Adrenal gland (tissue), 12 donors: ENCODE measurements around the gene DOCK1. TPM values are rescaled to one million over a fixed set of nuclear protein-coding genes. Genes with fewer than 3 reads are reported as not detected.

Experiments
- DNase-seq, 7 donors: peaks; one replicate each; pipeline ENCODE4 v3.0.0-alpha.2; 2019 to 2020
- H3K27ac ChIP-seq, 5 donors: fragments of 200-600 bp; sonication (generic) in 4 of 5; 1 replicate in 3 of 5; 2 replicates in 2 of 5; pipeline versions ENCODE4 v1.5.1 to v1.8.0; 2016 to 2020; ENCODE audit warnings: mild to moderate bottlenecking in 1 of 5
- H3K27me3 ChIP-seq: fragments of 200-600 bp; 2 replicates; pipeline ENCODE4 v1.8.0; 2021
- H3K36me3 ChIP-seq, 2 donors: fragments of 200-600 bp; replicated peaks in 1 of 2; 1 replicate in 1 of 2; 2 replicates in 1 of 2; pipeline versions ENCODE4 v1.5.1 to v1.8.0; 2018 to 2022
- H3K4me1 ChIP-seq, 2 donors: fragments of 200-600 bp; replicated peaks in 1 of 2; 1 replicate in 1 of 2; 2 replicates in 1 of 2; pipeline versions ENCODE4 v1.5.1 to v1.8.0; 2018 to 2021
- H3K4me3 ChIP-seq, 4 donors: fragments of 200-600 bp; sonication (generic) in 3 of 4; one replicate each; pipeline ENCODE4 v1.5.1; 2016 to 2018
- H3K9me3 ChIP-seq, 3 donors: fragments of 200-600 bp; sonication (generic) in 1 of 3; replicated peaks in 1 of 3; 1 replicate in 2 of 3; 2 replicates in 1 of 3; pipeline versions ENCODE4 v1.5.1 to v1.8.0; 2016 to 2021
- POLR2A ChIP-seq, 2 donors: fragments of 450-650 bp; IDR thresholded peaks; one replicate each; pipeline ENCODE4 v1.6.1; 2017; ENCODE audit warnings: antibody characterized with exemption in 2 of 2, mild to moderate bottlenecking in 2 of 2, moderate library complexity in 1 of 2
- WGBS, 4 donors: extraction: QIAGEN DNeasy Blood & Tissue Kit in 2 of 4; methylation state at CpG; one replicate each; pipeline versions ENCODE4 v1.1.5 to v1.1.7; 2013 to 2017; 5-methylcytosine and 5-hydroxymethylcytosine counted together
- intact Hi-C, 2 donors: fragments of 100-400 bp; cut with DNase I; formaldehyde crosslinking; loops; one replicate each; pipeline versions ENCODE4 v1.14.1 to v1.15.0; 2022 to 2023
- polyA plus RNA-seq, 3 donors: library from polyadenylated mRNA; stranded (reverse); fragments of 200-250 nt in 2 of 3; fragments of 350-450 nt in 1 of 3; fragmentation: Illumina TruSeq in 1 of 3; extraction: RNeasy Lipid Tissue Mini Kit (QIAGEN cat#74804) in 1 of 3; gene quantifications; one replicate each; pipeline ENCODE4 v1.2.3, GENCODE V29; 2013 to 2014
- total RNA-seq, 9 donors: library from RNA; depleted of rRNA in 4 of 9; stranded (reverse); fragments of >200 nt in 4 of 9; fragments of 120-200 nt in 1 of 9; fragmentation: NEBNext Ultra II Directional in 1 of 9; extraction: Animal tissue kit (Norgen Biotek cat#: 25700) in 1 of 9; gene quantifications; one replicate each; pipeline versions ENCODE4 v1.1.0 to v1.2.4, GENCODE V29; 2013 to 2023
- TF ChIP-seq, protein P1 (sequence below), 6 experiments: fragments of 450-650 bp in 4 of 6; fragments of 200-600 bp in 2 of 6; sonication (generic) in 1 of 6; IDR thresholded peaks; 1 replicate in 5 of 6; 2 replicates in 1 of 6; pipeline versions ENCODE4 v1.5.1 to v1.8.0; 2016 to 2021; ENCODE audit warnings: antibody characterized with exemption in 6 of 6, mild to moderate bottlenecking in 2 of 6, moderate library complexity in 1 of 6
- donor health status: healthy with polysubstance abuse.
- donor health status: Bipolar disorder and iron deficiency.
- donor health status: DM: yes; HTN: yes; CAD: no.
- donor health status: DM: no; HTN: no; CAD: no.
- donor health status: DM: no; HTN: no; CAD: no.
- donor health status: DM: yes; HTN: yes; CAD: no.

Gene DOCK1
- total and polyA plus RNA-seq, 12 donors, result 8.1 to 30.4 (median 21.6) TPM

DNA sequence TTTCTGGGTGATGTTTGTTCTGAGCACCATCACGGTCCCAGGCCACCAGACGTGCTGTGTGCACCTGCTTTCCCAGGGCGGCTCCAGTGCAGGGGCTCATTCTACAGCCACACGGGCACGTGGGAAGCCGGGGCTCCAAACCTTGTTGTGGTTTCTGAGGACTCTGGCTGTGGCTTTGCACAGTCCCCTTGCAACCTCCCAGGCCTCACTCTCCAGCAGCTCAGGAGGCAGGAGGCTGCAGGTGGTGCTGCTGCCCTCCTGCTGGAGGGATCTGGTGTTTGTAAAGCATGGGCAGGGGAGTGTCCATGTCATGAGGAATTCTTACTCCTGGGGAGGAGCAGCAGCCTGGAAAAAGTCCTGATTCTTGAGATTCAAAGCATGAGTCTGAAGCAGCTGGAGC, 236.9 kb downstream of the DOCK1 start:
- intact Hi-C loops, result no loop called here
- 71 to 87% (median 80%) methylated on average over 5 to 6 of the region's 6 CpGs for WGBS, 4 donors
- no peak overlapping the region for H3K27ac ChIP-seq

DNA sequence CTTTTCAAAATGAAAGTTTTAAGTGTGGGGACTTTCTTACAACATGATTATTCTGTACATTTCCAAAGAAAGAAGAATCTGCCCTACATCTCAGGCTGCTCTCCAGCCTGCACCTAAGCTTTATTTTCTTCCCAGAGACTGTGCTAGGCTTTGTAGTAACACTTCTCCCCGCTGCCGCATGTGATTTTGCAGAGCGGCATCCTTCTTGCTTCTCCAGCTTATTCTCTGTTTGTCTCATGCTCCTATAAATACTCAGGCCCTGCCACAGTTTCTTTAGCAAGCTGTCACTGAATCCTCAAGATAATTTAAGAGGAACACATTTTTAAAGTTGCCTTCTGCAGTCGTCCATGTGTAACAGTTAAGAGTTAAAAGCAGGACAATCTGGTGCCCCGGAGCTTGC, 237.6 kb downstream of the DOCK1 start:
- DNase-seq, result no peak
- 89 to 90% (median 90%) methylated on average over 5 of the region's 5 CpGs for WGBS, 4 donors
- no peaks in the 10 kb centered on the region for H3K36me3 ChIP-seq
- TF ChIP-seq POLR2A (IDR thresholded peaks at IDR 0.05), result no peak
- TF ChIP-seq, protein P1, sequence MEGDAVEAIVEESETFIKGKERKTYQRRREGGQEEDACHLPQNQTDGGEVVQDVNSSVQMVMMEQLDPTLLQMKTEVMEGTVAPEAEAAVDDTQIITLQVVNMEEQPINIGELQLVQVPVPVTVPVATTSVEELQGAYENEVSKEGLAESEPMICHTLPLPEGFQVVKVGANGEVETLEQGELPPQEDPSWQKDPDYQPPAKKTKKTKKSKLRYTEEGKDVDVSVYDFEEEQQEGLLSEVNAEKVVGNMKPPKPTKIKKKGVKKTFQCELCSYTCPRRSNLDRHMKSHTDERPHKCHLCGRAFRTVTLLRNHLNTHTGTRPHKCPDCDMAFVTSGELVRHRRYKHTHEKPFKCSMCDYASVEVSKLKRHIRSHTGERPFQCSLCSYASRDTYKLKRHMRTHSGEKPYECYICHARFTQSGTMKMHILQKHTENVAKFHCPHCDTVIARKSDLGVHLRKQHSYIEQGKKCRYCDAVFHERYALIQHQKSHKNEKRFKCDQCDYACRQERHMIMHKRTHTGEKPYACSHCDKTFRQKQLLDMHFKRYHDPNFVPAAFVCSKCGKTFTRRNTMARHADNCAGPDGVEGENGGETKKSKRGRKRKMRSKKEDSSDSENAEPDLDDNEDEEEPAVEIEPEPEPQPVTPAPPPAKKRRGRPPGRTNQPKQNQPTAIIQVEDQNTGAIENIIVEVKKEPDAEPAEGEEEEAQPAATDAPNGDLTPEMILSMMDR (IDR thresholded peaks at IDR 0.05), result no peak
- no peaks in the 10 kb centered on the region for H3K9me3 ChIP-seq
- no peaks in the 10 kb centered on the region for H3K4me1 ChIP-seq
- intact Hi-C loops, result no loop called here
- H3K27ac ChIP-seq, result no peak overlapping the region
- no peak overlapping the region for H3K4me3 ChIP-seq
- H3K27me3 ChIP-seq, result no peaks in the 10 kb centered on the region

More for the DNA sequence above, 236.9 kb downstream of the DOCK1 start:
- Histone ChIP-seq H3K36me3 (no peaks in the 10 kb centered on the region), H3K4me3 (no peak overlapping the region), H3K9me3 (no peaks in the 10 kb centered on the region), H3K27me3 (no peaks in the 10 kb centered on the region), H3K4me1 (no peaks in the 10 kb centered on the region)
- TF ChIP-seq, protein P1 (IDR thresholded peaks at IDR 0.05), result no peak
- TF ChIP-seq POLR2A (IDR thresholded peaks at IDR 0.05), result no peak
- no peak for DNase-seq

DNA sequence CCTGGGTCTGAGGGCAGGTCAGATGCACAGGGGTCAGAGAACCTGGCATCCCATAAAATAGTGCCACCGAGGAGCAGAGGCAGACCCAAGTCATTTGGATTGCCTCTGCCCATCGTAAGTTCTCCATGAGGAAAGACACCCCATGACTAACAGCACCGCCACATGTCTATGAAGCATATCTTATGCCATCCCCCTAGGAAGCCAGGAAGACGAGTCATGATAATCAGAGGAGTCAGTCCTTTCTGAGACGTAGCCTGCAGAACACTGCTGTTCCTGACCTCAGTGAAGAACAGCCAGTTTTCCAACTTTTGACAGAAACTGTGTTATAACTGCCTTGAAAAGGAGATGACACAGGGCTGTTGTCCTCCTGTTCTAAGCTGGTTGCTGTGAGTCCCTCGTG, 239.9 kb downstream of the DOCK1 start:
- TF ChIP-seq, protein P1 (IDR thresholded peaks at IDR 0.05), result no peak
- TF ChIP-seq POLR2A (IDR thresholded peaks at IDR 0.05), result no peak
- Histone ChIP-seq H3K4me1 (no peaks in the 10 kb centered on the region), H3K36me3 (no peaks in the 10 kb centered on the region), H3K27me3 (no peaks in the 10 kb centered on the region), H3K27ac (no peak overlapping the region), H3K4me3 (no peak overlapping the region), H3K9me3 (no peaks in the 10 kb centered on the region)
- no peak for DNase-seq
- intact Hi-C loops, result no loop called here
- 92 to 96% (median 95%) methylated on average over 6 of the region's 6 CpGs for WGBS, 4 donors

DNA sequence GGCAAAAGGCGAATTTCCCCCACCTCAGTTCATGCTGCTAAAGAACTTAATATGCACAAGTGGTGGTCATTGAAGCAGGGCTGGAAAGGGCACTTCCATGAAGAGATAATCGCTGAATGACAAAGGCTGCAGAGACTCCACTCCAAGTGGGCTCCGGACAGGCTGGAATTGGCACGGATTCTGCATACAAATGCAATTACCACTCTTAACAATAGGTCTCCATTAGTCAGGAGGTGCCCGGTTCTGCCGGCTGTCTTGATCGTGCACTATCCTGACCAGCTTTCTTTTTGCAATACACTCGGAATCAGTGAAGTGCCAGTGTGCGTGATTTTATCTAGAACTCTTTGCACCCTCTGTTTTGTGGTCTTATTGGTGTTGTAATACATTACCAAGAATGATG, 241.4 kb downstream of the DOCK1 start:
- Histone ChIP-seq H3K4me3 (no peak overlapping the region), H3K36me3 (no peaks in the 10 kb centered on the region), H3K27me3 (no peaks in the 10 kb centered on the region), H3K4me1 (no peaks in the 10 kb centered on the region), H3K9me3 (no peaks in the 10 kb centered on the region), H3K27ac (no peak overlapping the region)
- TF ChIP-seq POLR2A (IDR thresholded peaks at IDR 0.05), result no peak
- TF ChIP-seq, protein P1 (IDR thresholded peaks at IDR 0.05), result no peak
- WGBS, 4 donors, result 89 to 97% (median 93%) methylated on average over 8 to 9 of the region's 9 CpGs
- DNase-seq, result no peak
- intact Hi-C loops, result no loop called here
